ENCODE data around the gene ACO2. TPM values are rescaled to one million over a fixed set of nuclear protein-coding genes. Genes with fewer than 3 reads are reported as not detected.

The ACO2 gene
- total and polyA plus RNA-seq, 2 of the 8 experiments (the other 6 are each of a cell fraction or from before 2014, with no cell fraction given): 52.8 to 75.4 TPM

DNA sequence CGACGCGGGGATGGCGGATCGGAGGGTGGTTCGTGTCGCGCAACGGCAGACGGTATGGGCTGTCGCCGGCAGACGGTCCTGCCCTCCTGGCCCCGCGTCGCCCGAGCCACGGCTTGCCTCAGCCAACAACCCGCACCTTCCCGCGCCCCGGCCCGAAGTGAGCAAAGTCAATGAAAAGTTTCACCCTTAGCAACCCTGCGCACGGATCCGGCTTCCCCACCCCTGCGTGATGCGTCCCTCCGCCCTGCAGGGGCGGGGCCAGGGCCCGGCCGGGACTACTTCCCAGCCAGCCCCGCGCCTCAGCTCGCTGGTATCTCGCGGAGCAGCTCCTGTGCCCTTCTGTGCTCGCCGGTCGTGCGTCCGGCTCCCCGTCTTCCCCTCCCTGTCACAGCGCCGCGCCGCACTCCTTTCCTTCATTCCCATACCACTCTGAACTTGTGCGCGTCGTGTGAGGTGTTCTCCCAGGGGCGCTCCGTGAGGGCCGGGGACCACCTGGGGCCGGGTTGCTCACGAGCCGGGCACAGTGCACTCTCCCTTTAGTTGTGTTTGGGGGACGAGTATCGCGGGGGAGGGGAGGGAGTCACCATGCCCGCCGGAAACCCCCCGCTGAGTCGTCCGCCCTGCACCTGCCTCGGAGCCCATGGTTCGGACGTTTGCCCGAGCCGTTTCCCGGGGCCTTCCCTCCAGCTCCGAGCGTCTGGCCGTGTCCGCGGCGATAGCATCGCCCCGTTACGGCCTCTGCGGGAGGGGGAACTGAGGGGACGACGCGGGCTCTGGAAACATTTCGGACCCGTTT, 22.1 kb upstream of the ACO2 start, which contains the start of gene TOB2 (continued):
- 0 out of 2 replicates have a peak, but pooled peaks have one; percentile 37 for TF ChIP-seq RFX5 (IDR thresholded peaks at IDR 0.05; ENCODE audit: borderline replicate concordance, low read depth, low read length)
- no peak; the same call in 1 of the 2 replicates for TF ChIP-seq NRF1 (IDR thresholded peaks at IDR 0.05; ENCODE audit: low read depth, low read length)
- no peak for TF ChIP-seq BACH1 (IDR thresholded peaks at IDR 0.05; ENCODE audit: low read length)
- TF ChIP-seq GTF2F1 (IDR thresholded peaks at IDR 0.05; ENCODE audit: borderline replicate concordance, low read depth, low read length): peak; percentile 95
- TF ChIP-seq CBX8 (IDR thresholded peaks at IDR 0.05; ENCODE audit: borderline replicate concordance, low read depth, low read length): no peak
- TF ChIP-seq CHD2 (IDR thresholded peaks at IDR 0.05; ENCODE audit: low read length): peak; percentile 98
- TF ChIP-seq SAP30 (IDR thresholded peaks at IDR 0.05; ENCODE audit: insufficient read depth, insufficient replicate concordance, low read length): no peak
- no peak for TF ChIP-seq SUZ12 (IDR thresholded peaks at IDR 0.05; ENCODE audit: low read length)
- 0 out of 4 replicates have a peak, but pooled peaks of 1 of the 2 experiments have one; percentile 33 for TF ChIP-seq HDAC2 (IDR thresholded peaks at IDR 0.05; ENCODE audit: borderline replicate concordance in 1 of 2, low read depth in 2 of 2, low read length in 2 of 2)
- TF ChIP-seq MAFK (IDR thresholded peaks at IDR 0.05; ENCODE audit: low read depth, low read length): no peak
- TF ChIP-seq JUN (IDR thresholded peaks at IDR 0.05; ENCODE audit: low read depth, low read length): no peak
- TF ChIP-seq CHD1 (IDR thresholded peaks at IDR 0.05; ENCODE audit: low read depth, low read length): 0 out of 2 replicates have a peak, but pooled peaks have one; percentile 14
- TF ChIP-seq, protein P1, sequence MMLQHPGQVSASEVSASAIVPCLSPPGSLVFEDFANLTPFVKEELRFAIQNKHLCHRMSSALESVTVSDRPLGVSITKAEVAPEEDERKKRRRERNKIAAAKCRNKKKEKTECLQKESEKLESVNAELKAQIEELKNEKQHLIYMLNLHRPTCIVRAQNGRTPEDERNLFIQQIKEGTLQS (IDR thresholded peaks at IDR 0.05; ENCODE audit: insufficient read depth, low read depth, low read length): no peak
- peak; percentile 55 for TF ChIP-seq YY1 (IDR thresholded peaks at IDR 0.05; ENCODE audit: low read depth, low read length)
- TF ChIP-seq PHF8 (conservative IDR thresholded peaks at IDR 0.05; ENCODE audit: low read depth, low read length): peak; percentile 82
- peak; percentile 92 for TF ChIP-seq CREB1 (IDR thresholded peaks at IDR 0.05)
- TF ChIP-seq TAF1 (IDR thresholded peaks at IDR 0.05; ENCODE audit: low read depth, low read length): peak; percentile 100
- TF ChIP-seq POU5F1 (IDR thresholded peaks at IDR 0.05; ENCODE audit: low read depth, low read length): no peak
- TF ChIP-seq GABPA (IDR thresholded peaks at IDR 0.05; ENCODE audit: borderline replicate concordance, insufficient read depth, low read length): no peak
- TF ChIP-seq KDM1A (IDR thresholded peaks at IDR 0.05; ENCODE audit: borderline replicate concordance, low read length): no peak
- peak; percentile 58 for TF ChIP-seq TEAD4 (IDR thresholded peaks at IDR 0.05; ENCODE audit: low read depth, low read length)
- peak; percentile 93 to 98 for TF ChIP-seq SIN3A (conservative IDR thresholded peaks at IDR 0.05 in 1 of 2, IDR thresholded peaks at IDR 0.05 in 1 of 2; ENCODE audit: low read depth in 1 of 2, low read length in 2 of 2)
- peak; percentile 93 for TF ChIP-seq ASH2L (IDR thresholded peaks at IDR 0.05; ENCODE audit: low read length)
- TF ChIP-seq FOSL1 (IDR thresholded peaks at IDR 0.05; ENCODE audit: insufficient read depth, low read depth, low read length): no peak

Measured in H1 (cell line).